HG03097 (cell line): ENCODE measurements around the gene GNAI3.
A peak's percentile ranks its signal among the peaks of the same experiment; 100 is the strongest.

Experiments used
- ATAC-seq: cut with Tn5 transposase; IDR thresholded peaks from one replicate; pipeline ENCODE4 v1.9.1; 2021; ENCODE audit not compliant: unreplicated experiment, low FRiP score

The GNAI3 gene

GRCh38 chr1:109543988-109544735 is 4.3 kb upstream of the GNAI3 start:
- no peak for ATAC-seq

- ATAC-seq: peak; percentile 39
Measured at GRCh38 chr1:109546311-109547109, 1.9 kb upstream of the GNAI3 start.

- ATAC-seq: peak; percentile 6
Measured at GRCh38 chr1:109547463-109548320, 723 bp upstream of the GNAI3 start.

GRCh38 chr1:109556563-109556962 is 8.1 kb downstream of the GNAI3 start:
- ATAC-seq: no peak

GRCh38 chr1:109557520-109557919 is 9.1 kb downstream of the GNAI3 start:
- ATAC-seq: no peak

GRCh38 chr1:109559995-109560394 is 11.6 kb downstream of the GNAI3 start:
- ATAC-seq: no peak

DNA sequence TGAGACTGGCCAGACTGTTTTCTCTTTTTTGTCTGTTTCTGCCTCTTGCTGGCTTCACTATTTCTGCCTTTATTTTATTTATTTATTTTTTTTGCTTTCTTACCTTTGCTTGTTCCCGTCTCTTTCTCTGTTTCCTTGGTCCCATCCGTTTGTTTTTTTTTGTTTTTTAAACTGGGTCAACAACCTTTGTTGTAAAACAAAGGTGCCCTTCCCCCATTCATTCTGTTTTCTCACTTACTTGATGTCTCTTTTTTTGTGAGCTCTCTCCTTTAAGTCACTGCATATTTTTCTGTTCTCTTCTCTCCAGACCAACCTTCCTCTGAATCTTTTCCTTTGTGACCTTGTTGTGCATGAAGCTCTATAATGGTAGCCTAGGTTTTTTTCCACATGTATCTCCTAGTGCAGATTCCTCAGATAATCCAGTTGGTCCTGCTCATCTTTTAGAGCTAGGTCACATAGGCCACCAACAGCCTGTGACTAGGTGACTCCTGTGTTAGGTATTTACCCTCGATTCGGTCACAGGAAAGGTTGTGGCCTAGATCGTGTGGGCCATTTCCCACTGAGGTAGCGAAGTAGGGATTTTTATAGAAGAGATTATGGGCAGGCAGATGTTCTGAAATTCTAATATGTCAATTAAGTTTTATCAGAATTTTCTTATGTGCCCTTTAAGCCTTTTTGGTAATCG is 15.9 kb downstream of the GNAI3 start:
- ATAC-seq: no peak

DNA sequence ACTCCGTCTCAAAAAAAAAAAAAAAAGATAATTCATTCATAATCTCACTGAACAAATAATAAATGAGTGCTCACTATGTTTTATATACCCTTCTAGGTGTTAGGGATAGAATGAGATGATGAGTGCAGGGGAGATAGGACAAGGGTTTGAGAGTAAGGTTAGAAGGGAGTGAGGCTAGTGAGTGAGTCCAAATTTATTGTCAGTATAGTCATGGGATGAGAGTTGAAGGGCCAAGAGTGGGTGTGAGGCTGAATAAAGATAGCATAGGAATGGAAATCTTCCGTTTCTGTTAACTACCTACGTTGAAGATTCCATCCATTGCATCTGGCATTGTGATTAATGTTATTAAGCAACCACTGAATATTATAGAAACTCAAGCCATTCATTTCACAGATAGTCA is 16.8 kb downstream of the GNAI3 start:
- no peak for ATAC-seq

- no peak for ATAC-seq
Measured at GRCh38 chr1:109566982-109567381, 18.6 kb downstream of the GNAI3 start.

GRCh38 chr1:109567877-109568672 is 19.7 kb downstream of the GNAI3 start:
- no peak for ATAC-seq

DNA sequence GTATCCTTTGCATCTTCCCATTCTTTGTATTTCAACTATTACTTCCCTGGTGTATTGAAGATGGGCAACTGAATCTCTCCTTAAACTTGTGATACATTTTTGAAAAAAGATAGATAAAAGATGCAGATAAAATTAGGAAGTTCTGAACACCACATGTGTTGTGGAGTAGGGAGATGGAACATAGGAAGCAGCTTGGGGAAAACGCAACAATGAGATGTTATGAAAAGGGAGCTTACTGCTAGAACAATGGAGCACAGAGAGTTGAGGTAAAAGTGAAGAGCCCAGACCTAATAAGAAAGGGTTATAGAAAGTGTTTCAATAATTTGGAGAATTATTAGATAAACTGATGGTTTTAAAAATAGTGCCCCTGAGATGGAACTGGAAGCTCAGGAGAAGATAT is 20.9 kb downstream of the GNAI3 start:
- ATAC-seq: no peak

DNA sequence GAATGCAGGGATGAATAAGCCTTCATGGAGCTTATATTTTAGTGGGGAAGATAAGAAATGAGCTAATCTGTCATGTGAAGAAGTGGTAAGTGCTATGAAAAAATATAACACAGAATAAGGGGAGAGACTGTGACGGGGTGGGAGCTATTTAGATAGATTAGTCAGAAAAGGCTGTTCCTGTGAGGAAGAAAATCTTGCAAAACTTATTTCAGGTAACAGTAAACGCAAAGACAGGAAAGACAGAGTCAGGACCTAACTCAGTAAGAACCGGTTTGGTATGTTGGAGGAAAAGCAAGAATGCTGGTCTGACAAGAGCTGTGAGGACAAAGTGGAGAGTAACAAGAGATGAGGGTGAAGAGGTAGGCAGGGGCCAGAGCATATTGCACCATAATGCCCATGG is 22.0 kb downstream of the GNAI3 start:
- no peak for ATAC-seq

- no peak for ATAC-seq
Measured at GRCh38 chr1:109573785-109574184, 25.4 kb downstream of the GNAI3 start.

DNA sequence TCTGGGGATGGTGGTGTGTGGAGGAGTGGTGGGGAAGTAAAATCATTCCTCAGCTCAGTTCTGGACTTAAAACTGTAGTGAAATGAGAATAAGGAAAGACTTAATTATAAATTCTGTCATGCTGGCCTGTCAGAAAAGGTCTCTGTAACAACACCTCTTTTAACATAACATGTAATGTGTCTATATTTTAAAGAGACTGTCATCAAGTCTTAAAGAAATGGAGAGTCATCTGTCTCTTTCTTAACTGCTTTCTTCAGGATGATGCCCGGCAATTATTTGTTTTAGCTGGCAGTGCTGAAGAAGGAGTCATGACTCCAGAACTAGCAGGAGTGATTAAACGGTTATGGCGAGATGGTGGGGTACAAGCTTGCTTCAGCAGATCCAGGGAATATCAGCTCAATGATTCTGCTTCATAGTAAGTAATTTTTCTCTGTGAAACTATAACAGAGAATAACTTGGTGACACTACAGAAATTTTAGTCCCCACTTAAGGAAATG is 30.6 kb downstream of the GNAI3 start:
- ATAC-seq: no peak

- no peak for ATAC-seq
Measured at GRCh38 chr1:109579491-109579890, 31.1 kb downstream of the GNAI3 start.

DNA sequence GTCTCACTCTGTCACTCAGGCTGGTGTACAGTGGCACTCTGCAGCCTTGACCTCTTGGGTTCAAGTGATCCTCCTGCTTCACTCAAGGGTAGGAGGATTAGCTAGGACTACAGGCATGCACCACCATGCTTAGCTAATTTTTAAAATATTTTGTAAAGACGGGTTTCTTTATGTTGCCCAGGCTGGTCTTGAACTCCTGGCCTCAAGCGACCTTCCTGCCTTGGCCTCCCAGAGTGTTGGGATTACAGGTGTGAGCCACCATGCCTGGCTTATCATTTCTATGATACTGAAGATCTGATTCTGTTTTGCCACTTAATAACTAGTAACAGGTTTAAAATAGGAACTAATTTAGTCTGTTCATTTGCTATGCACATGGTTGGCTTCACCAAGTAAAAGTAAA is 33.6 kb downstream of the GNAI3 start:
- ATAC-seq: no peak

DNA sequence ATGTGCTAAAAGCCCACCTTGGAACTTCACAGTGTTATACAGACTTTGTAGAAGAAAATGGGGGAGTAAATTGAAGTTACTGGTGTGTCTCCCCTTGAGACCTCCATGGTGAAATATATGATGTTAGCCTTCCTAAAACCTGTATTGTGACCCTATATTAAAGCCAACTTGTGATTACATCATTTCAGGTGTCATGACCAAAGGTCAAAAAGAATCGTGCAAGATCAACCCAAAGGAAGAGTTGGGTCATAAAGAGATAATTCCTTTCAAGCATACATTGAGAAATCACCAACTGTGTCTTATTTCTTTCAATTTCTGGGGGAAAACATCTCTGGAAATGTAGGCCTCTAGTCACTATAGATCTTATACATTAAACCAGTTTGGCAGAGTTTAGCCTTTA is 36.4 kb downstream of the GNAI3 start:
- no peak for ATAC-seq

DNA sequence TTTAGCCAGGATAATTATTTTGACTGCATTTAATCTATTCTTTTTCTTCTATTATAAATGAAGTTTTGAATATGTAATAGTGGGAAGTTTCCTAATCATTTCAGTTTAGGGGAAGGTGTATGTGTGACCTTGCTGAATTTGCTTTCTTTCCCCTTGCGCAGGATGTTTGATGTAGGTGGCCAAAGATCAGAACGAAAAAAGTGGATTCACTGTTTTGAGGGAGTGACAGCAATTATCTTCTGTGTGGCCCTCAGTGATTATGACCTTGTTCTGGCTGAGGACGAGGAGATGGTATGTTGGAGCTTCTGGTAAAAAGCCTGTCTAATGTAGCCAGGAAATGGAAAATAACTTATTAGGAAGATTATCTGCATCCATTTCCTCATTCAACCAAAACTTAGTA is 37.6 kb downstream of the GNAI3 start:
- no peak for ATAC-seq

DNA sequence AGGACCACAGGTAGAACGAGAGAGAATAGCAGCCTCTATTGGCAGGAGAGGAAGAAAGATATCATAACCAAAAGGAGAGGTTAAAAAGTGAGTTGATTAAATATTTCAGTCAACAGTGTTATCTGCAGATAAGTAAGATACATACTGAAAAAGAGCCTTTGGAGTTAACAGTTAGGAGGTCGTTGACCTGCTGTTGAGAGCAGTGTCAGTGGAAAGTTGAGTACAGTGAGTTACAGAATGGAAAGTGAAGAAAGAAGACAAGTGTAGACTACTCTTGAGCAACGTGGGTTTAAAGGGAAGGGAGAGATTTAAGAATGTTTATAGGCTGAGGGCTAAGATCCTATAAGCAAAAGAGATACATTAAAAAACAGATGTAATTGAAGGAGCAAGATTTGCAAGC is 40.8 kb downstream of the GNAI3 start:
- ATAC-seq: no peak

DNA sequence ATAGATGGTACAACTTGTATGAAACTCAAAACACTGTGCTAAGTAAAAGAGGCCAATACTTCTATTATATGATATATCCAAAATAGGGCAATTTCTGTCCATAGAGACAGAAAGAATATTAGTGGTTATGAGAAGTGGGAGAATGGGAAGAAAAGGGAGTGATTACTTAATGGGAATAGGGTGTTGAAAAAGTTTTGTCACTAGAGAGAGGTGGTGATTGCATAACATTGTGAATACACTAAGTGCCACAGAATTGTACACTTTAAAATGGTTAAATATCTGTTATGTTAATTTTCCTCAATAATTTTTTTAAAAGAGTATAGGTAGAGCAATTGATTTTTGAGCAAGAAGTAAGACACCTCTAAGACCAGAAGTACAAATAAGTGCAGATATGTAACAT is 41.3 kb downstream of the GNAI3 start:
- no peak for ATAC-seq
